Panc1 (cell line): Measurements from ENCODE around the gene NCOA6. TPM values are rescaled to one million over a fixed set of nuclear protein-coding genes. Genes with fewer than 3 reads are reported as not detected.

ENCODE experiments used
- ATAC-seq: fragments of 200-7000 bp; cut with Tn5 transposase; 2 replicates; pipeline ENCODE4 v1.9.1; 2020; ENCODE audit warnings: mild to moderate bottlenecking, moderate library complexity
- BruUV-seq: library from RNA; stranded (reverse); fragments of 400-500 nt; replicated peaks from 2 replicates; lab custom pipeline; 2021; lab: Mats Ljungman, UMichigan
- CTCF ChIA-PET: fragments of 300-600 bp; sonication (Branson Sonifier 250); formaldehyde crosslinking; loops from one replicate; lab custom pipeline; 2022; ENCODE audit warnings: antibody characterized with exemption; lab: Charles Lee
- POLR2A ChIA-PET: fragments of 300-600 bp; sonication (Branson Sonifier 250); formaldehyde crosslinking; loops from one replicate; lab custom pipeline; 2022; ENCODE audit warnings: antibody characterized with exemption; lab: Charles Lee
- DNase-seq: peaks from one replicate; pipeline ENCODE4 v3.0.0-alpha.2; 2010; ENCODE audit warnings: low read depth, low spot score
- H3K27ac ChIP-seq: 2 replicates; pipeline ENCODE4 v1.5.1; 2011; ENCODE audit warnings: mild to moderate bottlenecking, low read length, inconsistent platforms
- H3K27me3 ChIP-seq: fragments of 200-500 bp; sonication (Bioruptor generic); 2 replicates; pipeline ENCODE4 v1.6.0; 2014; ENCODE audit warnings: low read length, inconsistent platforms; ENCODE audit not compliant: control insufficient read depth, insufficient read depth
- H3K36me3 ChIP-seq: fragments of 200-500 bp; sonication (Bioruptor generic); 2 replicates; pipeline ENCODE4 v1.5.1; 2014; ENCODE audit warnings: inconsistent platforms, mild to moderate bottlenecking, low read length, moderate library complexity; ENCODE audit not compliant: control insufficient read depth, insufficient read depth
- H3K4me1 ChIP-seq: 2 replicates; pipeline ENCODE4 v1.5.1; 2011; ENCODE audit warnings: inconsistent platforms, mild to moderate bottlenecking, low read length, moderate library complexity; ENCODE audit not compliant: control insufficient read depth, insufficient read depth
- H3K4me3 ChIP-seq, 2 experiments: 2 replicates each; pipeline ENCODE4 v1.5.1; 2011 to 2012; ENCODE audit warnings: low read depth in 2 of 2, low read length in 2 of 2, mild to moderate bottlenecking in 2 of 2, inconsistent platforms in 1 of 2, moderate library complexity in 1 of 2
- H3K9me3 ChIP-seq: fragments of 200-500 bp; sonication (Bioruptor generic); 2 replicates; pipeline ENCODE4 v1.5.1; 2014; ENCODE audit warnings: low read depth, mild to moderate bottlenecking, inconsistent platforms, low read length, moderate library complexity; ENCODE audit not compliant: control insufficient read depth, insufficient read depth
- CTCF ChIP-seq: fragments of 450-650 bp; IDR thresholded peaks from 2 replicates; pipeline ENCODE4 v1.5.1; 2017; ENCODE audit warnings: mild to moderate bottlenecking
- POLR2AphosphoS5 ChIP-seq: IDR thresholded peaks from 2 replicates; pipeline ENCODE4 v1.6.1; 2012; ENCODE audit warnings: mild to moderate bottlenecking, low read depth, low read length, moderate library complexity
- REST ChIP-seq, 2 experiments: IDR thresholded peaks; 2 replicates each; pipeline ENCODE4 v1.6.1; 2011 to 2012; ENCODE audit warnings: low read depth in 2 of 2, control low read depth in 1 of 2, low read length in 1 of 2, mild to moderate bottlenecking in 1 of 2, moderate library complexity in 1 of 2; ENCODE audit not compliant: insufficient read depth in 1 of 2
- SIN3A ChIP-seq: IDR thresholded peaks from 2 replicates; pipeline ENCODE4 v1.6.1; 2012; ENCODE audit warnings: low read depth, mild to moderate bottlenecking, low read length, moderate library complexity, borderline replicate concordance; ENCODE audit not compliant: insufficient read depth
- TCF7L2 ChIP-seq: IDR thresholded peaks from 2 replicates; pipeline ENCODE4 v1.6.1; 2011; ENCODE audit warnings: mild to moderate bottlenecking, low read depth, low read length, inconsistent platforms
- in situ Hi-C: cut with HindIII; loops from 2 replicates; pipeline ENCODE4 v1.10.0; 2016; ENCODE audit warnings: low sequenced_read_pairs, low pct_unique_long_range_greater_than_20kb
- intact Hi-C: fragments of 100-400 bp; cut with micrococcal nuclease; formaldehyde crosslinking; loops from one replicate; pipeline ENCODE4 v1.10.0; 2022; ENCODE audit not compliant: unreplicated experiment
- total RNA-seq: library from RNA; stranded (reverse); gene quantifications from one replicate; pipeline ENCODE4 v1.2.1, GENCODE V29; 2021; ENCODE audit not compliant: unreplicated experiment

NCOA6 gene
- total RNA-seq, 1 experiment from 2014 or later: 28.9 TPM

GRCh38 chr20:34829191-34829590 is 3.7 kb upstream of the NCOA6 start:
- DNase-seq (no peak), ATAC-seq (no peak)
- Histone ChIP-seq H3K4me3 (no peak overlapping the region), H3K4me1 (peaks cover 4% of the 10 kb centered on the region; the same call in 1 of the 2 replicates), H3K27ac (no peak overlapping the region), H3K27me3 (no peaks in the 10 kb centered on the region), H3K36me3 (no peaks in the 10 kb centered on the region; the same call in 1 of the 2 replicates), H3K9me3 (no peaks in the 10 kb centered on the region)
- TF ChIP-seq CTCF (no peak; the same call in 1 of the 2 replicates), POLR2AphosphoS5 (no peak), TCF7L2 (no peak), REST (IDR thresholded peaks at IDR 0.05; ENCODE audit: insufficient read depth in 1 of 2, low read depth in 2 of 2, low read length in 1 of 2) (no peak), SIN3A (no peak)
- in situ Hi-C loops (no loop called here), intact Hi-C loops (no loop called here)
- BruUV-seq: no TSS peak
- POLR2A ChIA-PET: interaction anchor here (0.7 kb wide), 1 partner anchor 81 kb away, joined by 5 read pairs; no protein-coding TSS in a partner anchor
- CTCF ChIA-PET: interaction anchor here (0.6 kb wide), 1 partner anchor 357 kb away, joined by 6 read pairs; no protein-coding TSS in a partner anchor

- Histone ChIP-seq H3K36me3 (no peaks in the 10 kb centered on the region; the same call in 1 of the 2 replicates), H3K27me3 (no peaks in the 10 kb centered on the region), H3K27ac (peak overlapping the region; percentile 92), H3K4me3 (peak overlapping the region; percentile 86 to 96), H3K4me1 (peaks cover 4% of the 10 kb centered on the region; the same call in 1 of the 2 replicates), H3K9me3 (no peaks in the 10 kb centered on the region)
- in situ Hi-C loops: no loop called here
- DNase-seq (no peak), ATAC-seq (peak; percentile 88)
- intact Hi-C loops: no loop called here
- ChIA-PET CTCF (no interaction called here), POLR2A (interaction anchor here (0.6 kb wide), 1 partner anchor 588 kb away, joined by 9 read pairs; no protein-coding TSS in a partner anchor)
- no peak for TF ChIP-seq POLR2AphosphoS5
- TF ChIP-seq SIN3A: no peak
- TF ChIP-seq REST (IDR thresholded peaks at IDR 0.05; ENCODE audit: insufficient read depth in 1 of 2, low read depth in 2 of 2, low read length in 1 of 2): no peak
- TF ChIP-seq TCF7L2: no peak
- no peak; the same call in 1 of the 2 replicates for TF ChIP-seq CTCF
- BruUV-seq: no TSS peak
Observed at GRCh38 chr20:34824806-34825529, 483 bp downstream of the NCOA6 start.
